ENCODE results near the gene IL9R.
"Not testable (repeated sequence)": the region's sequence is repeated elsewhere in the genome, so short reads cannot be mapped to it uniquely, and the experiment has no call there.

IL9R gene

DNA sequence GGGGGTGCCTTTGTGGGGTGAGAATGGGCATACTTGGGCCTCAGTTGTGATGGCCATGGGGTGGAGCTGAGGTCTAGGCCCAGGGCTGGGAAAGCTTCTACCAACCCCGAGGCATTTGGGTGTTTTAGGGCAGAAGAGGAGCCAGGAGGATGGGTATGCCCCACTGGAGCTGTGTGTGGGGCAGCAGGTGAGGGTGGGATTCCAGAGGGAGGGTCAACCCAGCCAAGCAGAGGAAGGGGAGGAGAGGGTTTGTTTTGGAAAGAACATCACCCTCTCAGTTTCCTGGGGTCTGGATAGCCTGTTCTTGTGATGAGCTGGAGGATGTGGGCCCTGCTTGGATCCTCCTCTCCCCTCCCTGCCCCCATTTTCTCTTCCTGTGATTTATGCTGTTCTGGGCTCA is 620 bp downstream of the IL9R start:
- Histone ChIP-seq H3K4me3 (ENCODE audit: low read length) (no peak overlapping the region), H3K9ac (ENCODE audit: low read length) (no peak overlapping the region), H3K4me2 (ENCODE audit: low read length) (no peak overlapping the region), H3K27ac (ENCODE audit: low read length) (no peak overlapping the region), H3K27me3 (ENCODE audit: low read depth, low read length) (no peaks in the 10 kb centered on the region), H2AFZ (ENCODE audit: low read depth, low read length) (no peak overlapping the region), H3K9me3 (ENCODE audit: insufficient read depth, low read length) (no peaks in the 10 kb centered on the region), H3K79me2 (ENCODE audit: low read length) (no peaks in the 10 kb centered on the region), H3K36me3 (replicated peaks; ENCODE audit: low read depth, low read length) (no peaks in the 10 kb centered on the region), H3K4me1 (ENCODE audit: low read length) (no peaks in the 10 kb centered on the region), H4K20me1 (ENCODE audit: insufficient read depth, low read length) (no peaks in the 10 kb centered on the region)
- no peak for TF ChIP-seq EZH2phosphoT487 (IDR thresholded peaks at IDR 0.05; ENCODE audit: low read depth)
- TF ChIP-seq, protein P1, sequence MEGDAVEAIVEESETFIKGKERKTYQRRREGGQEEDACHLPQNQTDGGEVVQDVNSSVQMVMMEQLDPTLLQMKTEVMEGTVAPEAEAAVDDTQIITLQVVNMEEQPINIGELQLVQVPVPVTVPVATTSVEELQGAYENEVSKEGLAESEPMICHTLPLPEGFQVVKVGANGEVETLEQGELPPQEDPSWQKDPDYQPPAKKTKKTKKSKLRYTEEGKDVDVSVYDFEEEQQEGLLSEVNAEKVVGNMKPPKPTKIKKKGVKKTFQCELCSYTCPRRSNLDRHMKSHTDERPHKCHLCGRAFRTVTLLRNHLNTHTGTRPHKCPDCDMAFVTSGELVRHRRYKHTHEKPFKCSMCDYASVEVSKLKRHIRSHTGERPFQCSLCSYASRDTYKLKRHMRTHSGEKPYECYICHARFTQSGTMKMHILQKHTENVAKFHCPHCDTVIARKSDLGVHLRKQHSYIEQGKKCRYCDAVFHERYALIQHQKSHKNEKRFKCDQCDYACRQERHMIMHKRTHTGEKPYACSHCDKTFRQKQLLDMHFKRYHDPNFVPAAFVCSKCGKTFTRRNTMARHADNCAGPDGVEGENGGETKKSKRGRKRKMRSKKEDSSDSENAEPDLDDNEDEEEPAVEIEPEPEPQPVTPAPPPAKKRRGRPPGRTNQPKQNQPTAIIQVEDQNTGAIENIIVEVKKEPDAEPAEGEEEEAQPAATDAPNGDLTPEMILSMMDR (IDR thresholded peaks at IDR 0.05; ENCODE audit: low read depth, low read length) = no peak

DNA sequence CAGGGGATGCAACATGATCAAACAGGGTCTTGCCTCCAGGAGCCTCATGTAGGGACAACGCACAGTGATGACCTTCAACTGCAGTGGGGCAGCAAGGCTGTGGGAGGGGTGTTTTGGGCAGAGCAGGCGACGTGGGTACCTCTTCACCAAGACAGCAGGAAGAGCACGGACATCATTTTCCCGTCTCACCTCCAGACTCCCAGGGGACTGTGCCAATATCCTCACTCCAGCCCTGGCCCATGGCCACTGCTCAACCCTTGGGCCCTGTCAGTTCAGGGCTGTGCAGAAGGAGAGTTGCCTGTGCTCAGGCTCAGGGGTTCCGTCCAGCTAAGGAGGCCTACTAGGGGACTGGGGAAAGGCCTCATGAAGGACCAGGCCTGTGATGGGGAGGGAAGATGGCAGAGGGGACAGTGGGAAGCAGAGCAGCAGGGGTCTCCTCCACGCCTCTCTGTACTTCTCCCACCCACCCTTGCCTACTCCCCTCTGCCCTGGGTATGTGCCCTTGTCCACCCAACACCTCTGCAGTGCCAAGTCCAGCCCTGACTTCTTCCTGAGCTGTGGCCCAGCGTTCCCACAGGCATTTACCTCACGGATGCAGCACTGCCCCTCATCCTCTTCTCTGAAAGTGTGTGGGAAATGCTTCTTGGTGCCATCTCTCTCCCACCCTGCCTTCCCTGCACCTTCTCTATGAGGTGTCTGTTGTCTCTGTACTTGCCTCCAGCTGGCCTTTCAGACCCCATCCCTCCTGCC is 1.4 kb downstream of the IL9R start:
- Histone ChIP-seq H2AFZ (ENCODE audit: low read depth, low read length) (no peak overlapping the region), H4K20me1 (ENCODE audit: insufficient read depth, low read length) (no peaks in the 10 kb centered on the region), H3K79me2 (ENCODE audit: low read length) (no peaks in the 10 kb centered on the region), H3K27ac (ENCODE audit: low read length) (no peak overlapping the region), H3K4me3 (ENCODE audit: low read length) (no peak overlapping the region), H3K4me1 (ENCODE audit: low read length) (no peaks in the 10 kb centered on the region), H3K27me3 (ENCODE audit: low read depth, low read length) (no peaks in the 10 kb centered on the region), H3K9ac (ENCODE audit: low read length) (no peak overlapping the region), H3K9me3 (ENCODE audit: insufficient read depth, low read length) (no peaks in the 10 kb centered on the region), H3K36me3 (replicated peaks; ENCODE audit: low read depth, low read length) (no peaks in the 10 kb centered on the region), H3K4me2 (ENCODE audit: low read length) (no peak overlapping the region)
- TF ChIP-seq EZH2phosphoT487 (IDR thresholded peaks at IDR 0.05; ENCODE audit: low read depth) = no peak

DNA sequence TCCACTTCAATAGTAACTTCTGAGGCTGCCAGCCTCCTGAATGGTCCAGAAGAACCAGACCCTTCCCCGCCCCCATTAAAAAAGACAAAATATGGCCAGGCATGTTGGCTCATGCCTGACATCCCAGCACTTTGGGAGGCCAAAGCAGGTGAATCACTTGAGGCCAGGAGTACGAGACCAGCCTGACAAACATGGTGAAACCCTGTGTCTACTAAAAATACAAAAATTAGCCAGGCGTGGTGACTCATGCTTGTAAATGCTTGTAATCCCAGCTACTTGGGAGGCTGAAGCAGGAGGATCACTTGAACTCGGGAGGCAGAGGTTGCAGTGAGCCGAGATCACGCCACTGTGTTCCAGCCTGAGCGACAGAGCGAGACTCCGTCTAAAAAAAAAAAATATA is 2.3 kb downstream of the IL9R start:
- H2AFZ ChIP-seq (ENCODE audit: low read depth, low read length); H3K36me3 ChIP-seq (replicated peaks; ENCODE audit: low read depth, low read length); H3K27me3 ChIP-seq (ENCODE audit: low read depth, low read length); H3K27ac ChIP-seq (ENCODE audit: low read length); H3K9ac ChIP-seq (ENCODE audit: low read length); H3K4me3 ChIP-seq (ENCODE audit: low read length); H3K4me1 ChIP-seq (ENCODE audit: low read length); H3K79me2 ChIP-seq (ENCODE audit: low read length); H3K4me2 ChIP-seq (ENCODE audit: low read length); H3K9me3 ChIP-seq (ENCODE audit: insufficient read depth, low read length); H4K20me1 ChIP-seq (ENCODE audit: insufficient read depth, low read length): not testable (repeated sequence)

DNA sequence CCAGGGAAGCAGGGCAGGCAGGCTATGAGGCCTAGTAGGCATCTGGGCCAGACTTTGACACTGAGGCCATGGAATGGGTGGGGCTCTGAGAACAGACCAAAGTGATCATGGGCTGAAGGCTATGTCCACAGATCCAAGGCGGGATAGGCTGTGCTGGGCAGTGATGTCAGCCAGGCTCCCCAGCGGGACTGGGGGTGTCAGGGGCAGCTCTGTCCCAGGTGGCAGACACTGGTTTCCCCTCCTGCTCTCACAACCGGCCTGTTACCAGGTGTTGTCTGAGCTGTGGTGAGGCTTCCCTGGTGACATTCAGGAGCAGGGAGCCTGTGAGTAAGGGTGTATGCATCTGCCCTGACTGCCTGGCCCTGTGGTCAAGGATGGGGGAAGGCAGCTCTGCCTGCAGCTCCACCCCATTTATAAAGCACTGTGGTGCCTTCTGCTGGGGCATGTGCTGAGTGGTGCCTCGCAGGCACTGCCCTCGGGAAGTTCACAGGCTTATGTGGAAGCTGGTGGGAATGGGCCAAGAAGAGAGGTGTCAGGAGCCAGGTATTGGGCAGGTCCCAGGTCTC is 2.9 kb downstream of the IL9R start:
- Histone ChIP-seq H3K9ac (ENCODE audit: low read length) (no peak overlapping the region), H4K20me1 (ENCODE audit: insufficient read depth, low read length) (no peaks in the 10 kb centered on the region), H3K9me3 (ENCODE audit: insufficient read depth, low read length) (no peaks in the 10 kb centered on the region), H2AFZ (ENCODE audit: low read depth, low read length) (no peak overlapping the region), H3K27ac (ENCODE audit: low read length) (no peak overlapping the region), H3K79me2 (ENCODE audit: low read length) (no peaks in the 10 kb centered on the region), H3K4me1 (ENCODE audit: low read length) (no peaks in the 10 kb centered on the region), H3K36me3 (replicated peaks; ENCODE audit: low read depth, low read length) (no peaks in the 10 kb centered on the region), H3K27me3 (ENCODE audit: low read depth, low read length) (no peaks in the 10 kb centered on the region), H3K4me3 (ENCODE audit: low read length) (no peak overlapping the region), H3K4me2 (ENCODE audit: low read length) (no peak overlapping the region)
- no peak for TF ChIP-seq EZH2phosphoT487 (IDR thresholded peaks at IDR 0.05; ENCODE audit: low read depth)
- TF ChIP-seq, protein P1 (IDR thresholded peaks at IDR 0.05; ENCODE audit: low read depth, low read length) = no peak

DNA sequence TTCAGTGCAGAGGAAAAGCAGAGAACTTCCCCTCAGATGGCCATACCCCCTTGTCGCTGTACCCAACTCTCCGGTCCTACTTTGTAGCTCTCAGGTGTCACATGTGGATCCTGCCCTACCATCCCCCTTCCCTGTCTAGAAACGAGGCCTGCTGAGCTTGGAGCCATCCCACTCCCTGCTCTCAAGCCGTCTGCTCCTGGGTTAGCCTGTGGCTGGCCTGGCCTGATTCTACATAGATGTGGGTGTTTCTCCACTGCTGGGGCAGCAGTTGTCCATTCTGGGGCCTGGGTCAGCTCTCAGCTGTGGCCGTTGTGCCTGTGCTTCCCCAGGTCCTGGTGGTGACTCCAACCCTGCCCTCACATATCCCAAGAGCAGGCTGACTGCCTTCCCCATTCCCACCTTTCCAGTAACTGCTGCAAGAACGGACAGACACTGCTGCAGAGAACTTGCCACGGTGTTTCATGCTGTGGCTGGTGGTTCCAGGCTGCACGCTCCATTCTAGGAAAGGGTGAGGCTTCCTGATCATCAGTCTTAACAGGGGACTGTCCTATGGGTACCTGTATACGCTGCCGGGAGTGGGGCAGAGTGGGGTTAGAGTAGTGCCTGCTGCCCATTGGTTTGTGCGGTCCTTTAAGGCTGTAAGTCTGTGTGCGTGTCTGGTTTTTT is 3.6 kb downstream of the IL9R start:
- no peak overlapping the region for H3K9ac ChIP-seq (ENCODE audit: low read length)
- no peak overlapping the region for H3K4me2 ChIP-seq (ENCODE audit: low read length)

More for the DNA sequence above, 3.6 kb downstream of the IL9R start:
- Histone ChIP-seq H3K27me3 (ENCODE audit: low read depth, low read length) (no peaks in the 10 kb centered on the region), H3K27ac (ENCODE audit: low read length) (no peak overlapping the region), H3K79me2 (ENCODE audit: low read length) (no peaks in the 10 kb centered on the region), H3K9me3 (ENCODE audit: insufficient read depth, low read length) (no peaks in the 10 kb centered on the region), H3K4me3 (ENCODE audit: low read length) (no peak overlapping the region), H4K20me1 (ENCODE audit: insufficient read depth, low read length) (no peaks in the 10 kb centered on the region), H3K4me1 (ENCODE audit: low read length) (no peaks in the 10 kb centered on the region), H3K36me3 (replicated peaks; ENCODE audit: low read depth, low read length) (no peaks in the 10 kb centered on the region), H2AFZ (ENCODE audit: low read depth, low read length) (no peak overlapping the region)
- no peak for TF ChIP-seq EZH2phosphoT487 (IDR thresholded peaks at IDR 0.05; ENCODE audit: low read depth)
- TF ChIP-seq, protein P1 (IDR thresholded peaks at IDR 0.05; ENCODE audit: low read depth, low read length) = no peak

All from OCI-LY3 (cell line).